Measurements from ENCODE around the gene GATAD1. TPM values are rescaled to one million over a fixed set of nuclear protein-coding genes. Genes with fewer than 3 reads are reported as not detected.
"Not testable (repeated sequence)": the region's sequence is repeated elsewhere in the genome, so short reads cannot be mapped to it uniquely, and the experiment has no call there.

The GATAD1 gene
- total and polyA plus RNA-seq, 10 of the 15 experiments (the other 5 are each of a cell fraction or from before 2014, with no cell fraction given): 5.5 to 45.2 (median 14.2) TPM

- no peak for TF ChIP-seq ZNF687 (IDR thresholded peaks at IDR 0.05)
- TF ChIP-seq STAT1 (conservative IDR thresholded peaks at IDR 0.05): no peak
- TF ChIP-seq NR2C2 (IDR thresholded peaks at IDR 0.05; ENCODE audit: borderline replicate concordance, control insufficient read depth, insufficient read length, low read depth): no peak
- TF ChIP-seq CEBPB (IDR thresholded peaks at IDR 0.05; ENCODE audit: borderline replicate concordance in 1 of 2, low read depth in 2 of 2, low read length in 2 of 2): no peak
Measured at GRCh38 chr7:92478095-92478494, 30.8 kb downstream of the GATAD1 start (continued).

- no peak overlapping the region for H3K9ac ChIP-seq (ENCODE audit: control insufficient read depth, insufficient read depth, low read length)
- no peak overlapping the region for H3K27ac ChIP-seq (ENCODE audit: control insufficient read depth, insufficient read depth)
- no TSS peak for BruUV-seq (replicated peaks)
- in situ Hi-C loops (cut with MboI) (no loop called here), intact Hi-C loops (cut with micrococcal nuclease; ENCODE audit: unreplicated experiment) (no loop called here)
- H3K4me2 ChIP-seq (ENCODE audit: control insufficient read depth, insufficient read depth): no peak overlapping the region
- no peak overlapping the region for H3K4me3 ChIP-seq
- RAD21 ChIA-PET (ENCODE audit: unreplicated experiment): no interaction called here
- no peak for DNase-seq (ENCODE audit: low read depth, low spot score)
- ATAC-seq: no peak
- TF ChIP-seq LARP7 (IDR thresholded peaks at IDR 0.05) (no peak), SRF (IDR thresholded peaks at IDR 0.05; ENCODE audit: low read depth in 2 of 2, low read length in 2 of 2) (no peak), POLR2AphosphoS5 (IDR thresholded peaks at IDR 0.05; ENCODE audit: low read length) (no peak)
- SMC1A ChIA-PET (ENCODE audit: uncharacterized antibody, unreplicated experiment): no interaction called here
- H2AFZ ChIP-seq (ENCODE audit: control insufficient read depth, low read depth, low read length): no peak overlapping the region
- no peaks in the 10 kb centered on the region for H3K4me1 ChIP-seq (ENCODE audit: control insufficient read depth, insufficient read depth, low read length)
- no peaks in the 10 kb centered on the region for H3K9me3 ChIP-seq (replicated peaks; ENCODE audit: control insufficient read depth, insufficient read depth, low read length)
- no peak for FAIRE-seq
- H3K79me2 ChIP-seq (ENCODE audit: control insufficient read depth, insufficient read depth, low read length): no peaks in the 10 kb centered on the region
- no peaks in the 10 kb centered on the region for H4K20me1 ChIP-seq (ENCODE audit: control insufficient read depth, insufficient read depth)
- H3K36me3 ChIP-seq (ENCODE audit: control insufficient read depth in 2 of 2, insufficient read depth in 2 of 2, low read length in 1 of 2): no peaks in the 10 kb centered on the region; a peak in 1 of 4 replicates
- CTCF ChIA-PET: interaction anchor here (3.6 kb wide), 1 partner anchor 18 kb away, joined by 11 read pairs; no protein-coding TSS in a partner anchor
- WGBS (ENCODE audit: insufficient coverage, insufficient replicate concordance, low lambda C conversion rate, missing lambda C conversion rate): 68% methylated on average over 4 of the region's 4 CpGs
- H3K27me3 ChIP-seq (replicated peaks in 1 of 2; ENCODE audit: control insufficient read depth in 2 of 2, insufficient read depth in 2 of 2, low read length in 1 of 2): no peaks in the 10 kb centered on the region
- POLR2A ChIA-PET: no interaction called here
Measured at GRCh38 chr7:92478711-92479110, 31.4 kb downstream of the GATAD1 start.

DNA sequence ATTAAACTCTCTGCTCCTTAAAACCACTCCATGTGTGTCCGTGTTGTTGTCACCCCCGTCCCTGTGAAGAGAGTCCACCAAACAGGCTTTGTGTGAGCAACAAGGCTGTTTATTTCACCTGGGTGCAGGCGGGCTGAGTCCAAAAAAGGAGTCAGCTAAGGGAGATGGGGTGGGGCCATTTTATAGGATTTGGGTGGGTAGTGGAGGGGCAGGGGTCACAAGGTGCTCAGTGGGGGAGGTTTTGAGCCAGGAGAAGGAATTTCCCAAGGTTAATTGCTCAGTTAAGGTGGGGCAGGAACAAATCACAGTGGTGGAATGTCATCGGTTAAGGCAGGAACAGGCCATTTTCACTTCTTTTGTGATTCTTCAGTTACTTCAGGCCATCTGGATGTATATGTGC lies 31.9 kb downstream of the GATAD1 start:
- SMC1A ChIA-PET (ENCODE audit: uncharacterized antibody, unreplicated experiment); DNase-seq (ENCODE audit: low read depth, low spot score); H3K36me3 ChIP-seq (ENCODE audit: control insufficient read depth in 2 of 2, insufficient read depth in 2 of 2, low read length in 1 of 2); H3K27me3 ChIP-seq (replicated peaks in 1 of 2; ENCODE audit: control insufficient read depth in 2 of 2, insufficient read depth in 2 of 2, low read length in 1 of 2); FAIRE-seq; H3K4me3 ChIP-seq; H3K9ac ChIP-seq (ENCODE audit: control insufficient read depth, insufficient read depth, low read length); in situ Hi-C loops (cut with MboI); H2AFZ ChIP-seq (ENCODE audit: control insufficient read depth, low read depth, low read length); POLR2A ChIA-PET; H3K4me2 ChIP-seq (ENCODE audit: control insufficient read depth, insufficient read depth); H4K20me1 ChIP-seq (ENCODE audit: control insufficient read depth, insufficient read depth); BruUV-seq (replicated peaks); H3K9me3 ChIP-seq (replicated peaks; ENCODE audit: control insufficient read depth, insufficient read depth, low read length); H3K79me2 ChIP-seq (ENCODE audit: control insufficient read depth, insufficient read depth, low read length); ATAC-seq; intact Hi-C loops (cut with micrococcal nuclease; ENCODE audit: unreplicated experiment); RAD21 ChIA-PET (ENCODE audit: unreplicated experiment); H3K27ac ChIP-seq (ENCODE audit: control insufficient read depth, insufficient read depth); H3K4me1 ChIP-seq (ENCODE audit: control insufficient read depth, insufficient read depth, low read length): not testable (repeated sequence)
- WGBS (ENCODE audit: insufficient coverage, insufficient replicate concordance, low lambda C conversion rate, missing lambda C conversion rate): 94% methylated on average over 4 of the region's 4 CpGs
- CTCF ChIA-PET: interaction anchor here (3.6 kb wide), 1 partner anchor 18 kb away, joined by 11 read pairs; no protein-coding TSS in a partner anchor

Data from GM12878 (cell line).